Neural crest cell (in vitro differentiated cells): ENCODE results near the gene FUNDC2. TPM values are rescaled to one million over a fixed set of nuclear protein-coding genes. Genes with fewer than 3 reads are reported as not detected.
A peak's percentile ranks its signal among the peaks of the same experiment; 100 is the strongest.

Experiments
- DNase-seq: peaks from one replicate; pipeline ENCODE4 v3.0.0; 2021; ENCODE audit warnings: low read depth, mixed read lengths, low spot score
- H3K27ac Mint-ChIP-seq: one replicate; pipeline ENCODE4 v1.8.0; 2021; ENCODE audit warnings: mild to moderate bottlenecking, mixed read lengths; ENCODE audit not compliant: unreplicated experiment
- H3K27me3 Mint-ChIP-seq: 2 replicates; pipeline ENCODE4 v1.8.0; 2021; ENCODE audit warnings: low read depth, mild to moderate bottlenecking, mixed read lengths
- H3K36me3 Mint-ChIP-seq: 2 replicates; pipeline ENCODE4 v1.8.0; 2021; ENCODE audit warnings: low read depth, mild to moderate bottlenecking, mixed read lengths
- H3K4me1 Mint-ChIP-seq: 2 replicates; pipeline ENCODE4 v1.8.0; 2021; ENCODE audit warnings: mixed read lengths
- H3K4me3 Mint-ChIP-seq: one replicate; pipeline ENCODE4 v1.8.0; 2021; ENCODE audit warnings: mild to moderate bottlenecking, mixed read lengths
- H3K9me3 Mint-ChIP-seq: 2 replicates; pipeline ENCODE4 v1.8.0; 2021; ENCODE audit warnings: mixed read lengths
- total RNA-seq: library from RNA; stranded (reverse); gene quantifications from 2 replicates; pipeline ENCODE4 v1.2.1, GENCODE V29; 2021
- TF ChIP-seq, protein P1 (sequence below): fragments of 200-600 bp; sonication (generic); conservative IDR thresholded peaks from 2 replicates; pipeline ENCODE4 v1.5.0; 2021; ENCODE audit warnings: antibody characterized with exemption, mild to moderate bottlenecking

Gene FUNDC2
- total RNA-seq, 1 donor from 2014 or later, result 105 TPM

DNA sequence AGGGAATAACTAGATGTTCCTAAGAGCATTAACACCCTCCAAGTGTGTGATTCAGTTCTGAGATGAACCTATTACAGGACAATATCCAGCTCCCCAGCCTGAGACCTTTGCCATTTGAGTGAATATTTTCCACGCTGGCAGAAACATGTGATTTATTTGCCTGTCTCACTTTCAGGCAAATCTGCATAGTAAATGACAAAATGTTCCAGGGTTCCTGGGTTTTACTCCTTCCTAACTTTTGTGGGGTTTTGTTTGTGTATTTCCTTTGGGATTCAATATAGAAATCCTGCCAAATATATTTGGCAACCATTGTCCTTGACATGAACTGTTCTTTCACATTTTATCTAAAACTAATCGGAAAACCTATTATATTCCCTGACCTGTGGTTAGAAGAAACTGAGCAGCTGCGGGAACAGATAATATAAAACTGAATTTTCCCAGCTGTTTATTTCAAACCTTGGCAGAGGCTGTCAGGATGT, 16.6 kb upstream of the FUNDC2 start:
- Mint-ChIP-seq H3K9me3 (peaks cover 5% of the 10 kb centered on the region), H3K27me3 (no peaks in the 10 kb centered on the region), H3K36me3 (peaks cover 2% of the 10 kb centered on the region), H3K4me3 (no peak overlapping the region), H3K4me1 (no peaks in the 10 kb centered on the region), H3K27ac (no peak overlapping the region)
- no peak for DNase-seq
- TF ChIP-seq, protein P1, sequence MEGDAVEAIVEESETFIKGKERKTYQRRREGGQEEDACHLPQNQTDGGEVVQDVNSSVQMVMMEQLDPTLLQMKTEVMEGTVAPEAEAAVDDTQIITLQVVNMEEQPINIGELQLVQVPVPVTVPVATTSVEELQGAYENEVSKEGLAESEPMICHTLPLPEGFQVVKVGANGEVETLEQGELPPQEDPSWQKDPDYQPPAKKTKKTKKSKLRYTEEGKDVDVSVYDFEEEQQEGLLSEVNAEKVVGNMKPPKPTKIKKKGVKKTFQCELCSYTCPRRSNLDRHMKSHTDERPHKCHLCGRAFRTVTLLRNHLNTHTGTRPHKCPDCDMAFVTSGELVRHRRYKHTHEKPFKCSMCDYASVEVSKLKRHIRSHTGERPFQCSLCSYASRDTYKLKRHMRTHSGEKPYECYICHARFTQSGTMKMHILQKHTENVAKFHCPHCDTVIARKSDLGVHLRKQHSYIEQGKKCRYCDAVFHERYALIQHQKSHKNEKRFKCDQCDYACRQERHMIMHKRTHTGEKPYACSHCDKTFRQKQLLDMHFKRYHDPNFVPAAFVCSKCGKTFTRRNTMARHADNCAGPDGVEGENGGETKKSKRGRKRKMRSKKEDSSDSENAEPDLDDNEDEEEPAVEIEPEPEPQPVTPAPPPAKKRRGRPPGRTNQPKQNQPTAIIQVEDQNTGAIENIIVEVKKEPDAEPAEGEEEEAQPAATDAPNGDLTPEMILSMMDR, result no peak

DNA sequence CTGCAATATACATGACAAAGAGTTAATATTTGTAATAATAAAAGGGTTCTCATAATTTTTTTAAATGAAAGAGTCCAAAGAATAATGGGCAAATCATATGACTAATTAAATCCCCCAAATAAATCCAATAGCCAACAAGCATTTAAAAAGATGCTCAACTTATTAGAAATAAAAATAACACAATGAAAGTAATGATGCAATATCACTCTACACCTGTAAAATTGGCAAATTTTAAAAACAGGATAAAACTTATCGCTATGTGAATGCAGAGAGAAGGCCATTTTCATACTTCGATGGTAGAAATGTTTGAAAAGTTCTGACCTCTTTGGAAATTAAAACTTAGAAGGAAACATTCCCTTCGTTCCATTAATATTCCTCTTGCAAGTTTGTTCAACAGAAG, 6.1 kb upstream of the FUNDC2 start:
- Mint-ChIP-seq H3K27ac (no peak overlapping the region), H3K36me3 (no peaks in the 10 kb centered on the region), H3K9me3 (peaks cover 2% of the 10 kb centered on the region)

DNA sequence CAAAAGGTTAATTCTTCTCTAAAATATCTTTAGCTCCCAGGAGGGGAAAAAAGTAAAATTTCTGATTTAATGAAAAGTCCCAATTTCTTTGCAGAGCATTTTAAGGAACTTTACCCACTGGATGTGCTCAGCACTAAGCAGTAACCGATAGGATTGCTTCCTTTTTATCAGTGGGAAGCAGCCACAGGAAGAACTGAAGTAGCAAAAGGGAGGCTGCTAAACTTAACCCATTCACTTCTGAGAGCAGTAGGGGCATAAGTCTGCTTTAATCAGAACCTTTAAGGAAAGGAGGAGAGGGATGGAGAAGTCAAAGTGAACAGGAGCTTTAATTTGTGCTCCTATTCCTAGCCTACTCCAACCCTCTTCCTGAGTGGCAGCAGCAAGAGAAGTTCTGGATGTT, 4.1 kb upstream of the FUNDC2 start, which contains the start of gene F8:
F8 (minus strand) TSS at position 139 of the 400 bp plus-strand sequence. CDS start 171 bp downstream, outside the sequence.
- Mint-ChIP-seq H3K27me3 (no peaks in the 10 kb centered on the region), H3K4me3 (no peak within 1 kb of the TSS), H3K9me3 (peaks cover 2% of the 10 kb centered on the region), H3K27ac (no peak within 1 kb of the TSS), H3K36me3 (no peaks in the 10 kb centered on the region), H3K4me1 (peaks cover 3% of the 10 kb centered on the region)
- no peak for DNase-seq
- TF ChIP-seq, protein P1, result no peak

More for the DNA sequence above, 6.1 kb upstream of the FUNDC2 start:
- Mint-ChIP-seq H3K4me1 (no peaks in the 10 kb centered on the region), H3K27me3 (no peaks in the 10 kb centered on the region), H3K4me3 (no peak overlapping the region)
- DNase-seq, result no peak
- TF ChIP-seq, protein P1, result no peak

DNA sequence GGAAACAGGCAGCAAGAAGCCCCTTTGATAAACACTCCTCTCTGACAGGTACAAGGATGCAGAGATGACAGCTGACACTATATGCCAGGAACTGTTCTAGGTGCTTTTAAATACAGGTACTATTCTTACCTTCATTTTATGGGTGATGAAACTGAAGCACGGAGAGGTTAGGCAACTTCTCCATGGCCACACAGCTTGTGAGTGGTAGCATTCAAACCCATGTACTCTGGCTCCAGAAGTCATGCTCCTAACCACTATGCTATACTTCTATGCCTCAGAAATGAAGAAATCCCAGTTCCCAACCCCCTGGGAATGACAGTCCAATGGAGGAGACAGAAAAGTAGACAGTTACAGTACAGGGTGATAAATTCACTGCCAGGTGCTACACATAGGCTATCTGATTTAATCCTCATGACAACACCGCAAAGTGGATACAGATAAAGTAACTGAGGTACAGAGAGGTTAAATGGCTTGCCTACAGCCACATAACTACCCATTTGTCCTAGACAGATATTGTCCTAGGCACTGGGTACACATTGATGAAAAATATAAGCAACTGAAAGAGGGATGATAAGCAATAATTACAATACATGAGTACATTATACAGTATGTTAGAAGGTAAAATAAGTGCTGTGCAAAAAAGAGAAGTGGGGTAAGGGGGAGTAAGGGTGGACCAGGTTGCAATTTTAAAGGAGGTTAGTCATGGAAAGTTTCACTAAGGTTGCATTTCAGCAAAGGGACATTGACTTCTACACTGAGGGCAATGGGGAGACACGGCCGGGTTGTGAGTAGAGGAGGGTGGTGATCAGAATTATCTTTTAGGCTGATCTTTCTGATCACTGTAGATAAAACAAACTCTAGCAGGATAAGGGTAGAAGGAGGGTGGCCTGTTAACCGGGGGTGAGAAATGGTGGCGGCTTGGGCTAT, 2.5 kb upstream of the FUNDC2 start:
- Mint-ChIP-seq H3K4me3 (peak overlapping the region; percentile 67), H3K4me1 (peaks cover 19% of the 10 kb centered on the region), H3K27ac (no peak overlapping the region), H3K36me3 (no peaks in the 10 kb centered on the region), H3K9me3 (peaks cover 2% of the 10 kb centered on the region), H3K27me3 (no peaks in the 10 kb centered on the region)
- no peak for DNase-seq
- TF ChIP-seq, protein P1, result no peak

DNA sequence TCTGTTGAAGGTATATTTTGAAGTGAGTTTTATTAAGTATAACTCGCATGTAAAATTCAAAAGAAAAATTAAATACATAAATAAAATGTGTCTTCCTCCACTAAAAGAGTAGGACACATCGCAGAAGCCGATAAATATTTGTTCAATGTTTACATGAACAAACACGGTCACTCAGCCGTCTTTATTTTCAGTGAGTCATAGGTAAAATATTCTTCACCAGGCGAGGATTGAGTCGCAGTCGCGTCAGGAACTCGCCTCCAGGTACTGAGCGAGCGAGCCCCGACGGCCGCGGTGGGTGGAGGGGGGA, 271 bp upstream of the FUNDC2 start:
- TF ChIP-seq, protein P1, result no peak
- no peak for DNase-seq
- H3K27ac Mint-ChIP-seq, result peak overlapping the region; percentile 92
- no peaks in the 10 kb centered on the region for H3K9me3 Mint-ChIP-seq
- no peaks in the 10 kb centered on the region for H3K27me3 Mint-ChIP-seq
- peaks cover 19% of the 10 kb centered on the region for H3K4me1 Mint-ChIP-seq
- peak overlapping the region; percentile 91 for H3K4me3 Mint-ChIP-seq
- no peaks in the 10 kb centered on the region for H3K36me3 Mint-ChIP-seq
